NCI-H2196 (cell line): ENCODE data around the gene SPNS1.
"Not testable (repeated sequence)": the region's sequence is repeated elsewhere in the genome, so short reads cannot be mapped to it uniquely, and the experiment has no call there.

Source experiments
- DNase-seq: peaks from one replicate; lab custom pipeline; 2025; ENCODE audit not compliant: unreplicated experiment; lab: John Stamatoyannopoulos, UW

Gene SPNS1, protein sequence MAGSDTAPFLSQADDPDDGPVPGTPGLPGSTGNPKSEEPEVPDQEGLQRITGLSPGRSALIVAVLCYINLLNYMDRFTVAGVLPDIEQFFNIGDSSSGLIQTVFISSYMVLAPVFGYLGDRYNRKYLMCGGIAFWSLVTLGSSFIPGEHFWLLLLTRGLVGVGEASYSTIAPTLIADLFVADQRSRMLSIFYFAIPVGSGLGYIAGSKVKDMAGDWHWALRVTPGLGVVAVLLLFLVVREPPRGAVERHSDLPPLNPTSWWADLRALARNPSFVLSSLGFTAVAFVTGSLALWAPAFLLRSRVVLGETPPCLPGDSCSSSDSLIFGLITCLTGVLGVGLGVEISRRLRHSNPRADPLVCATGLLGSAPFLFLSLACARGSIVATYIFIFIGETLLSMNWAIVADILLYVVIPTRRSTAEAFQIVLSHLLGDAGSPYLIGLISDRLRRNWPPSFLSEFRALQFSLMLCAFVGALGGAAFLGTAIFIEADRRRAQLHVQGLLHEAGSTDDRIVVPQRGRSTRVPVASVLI

GRCh38 chr16:28974437-28975157, at the start of gene SPNS1:
Gene SPNS1 (plus strand): TSS chr16:28974778. CDS start chr16:28975152, 374 bp downstream.
- peak; percentile 96 for DNase-seq

- DNase-seq: no peak
Measured at GRCh38 chr16:28925386-28926228, 49.0 kb upstream of the SPNS1 start.

DNA sequence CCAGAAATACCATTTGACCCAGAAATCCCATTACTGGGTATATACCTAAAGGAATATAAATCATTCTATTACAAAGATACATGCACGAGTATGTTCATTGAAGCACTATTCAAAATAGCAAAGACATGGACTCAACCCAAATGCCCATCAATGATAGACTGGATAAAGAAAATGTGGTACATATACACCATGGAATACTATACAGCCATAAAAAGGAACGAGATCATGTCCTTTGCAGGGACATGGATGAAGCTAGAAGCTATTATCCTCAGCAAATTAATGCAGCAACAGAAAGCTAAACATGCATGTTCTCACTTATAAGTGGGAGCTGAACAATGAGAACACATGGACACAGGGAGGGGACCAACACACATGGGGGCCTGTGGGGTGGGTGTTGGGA, 48.3 kb upstream of the SPNS1 start:
- not testable (repeated sequence) for DNase-seq

GRCh38 chr16:28927815-28928214, 46.8 kb upstream of the SPNS1 start:
- no peak for DNase-seq

GRCh38 chr16:28930203-28930602, 44.4 kb upstream of the SPNS1 start:
- no peak for DNase-seq

- no peak for DNase-seq
Measured at GRCh38 chr16:28930652-28931051, 43.9 kb upstream of the SPNS1 start.

DNA sequence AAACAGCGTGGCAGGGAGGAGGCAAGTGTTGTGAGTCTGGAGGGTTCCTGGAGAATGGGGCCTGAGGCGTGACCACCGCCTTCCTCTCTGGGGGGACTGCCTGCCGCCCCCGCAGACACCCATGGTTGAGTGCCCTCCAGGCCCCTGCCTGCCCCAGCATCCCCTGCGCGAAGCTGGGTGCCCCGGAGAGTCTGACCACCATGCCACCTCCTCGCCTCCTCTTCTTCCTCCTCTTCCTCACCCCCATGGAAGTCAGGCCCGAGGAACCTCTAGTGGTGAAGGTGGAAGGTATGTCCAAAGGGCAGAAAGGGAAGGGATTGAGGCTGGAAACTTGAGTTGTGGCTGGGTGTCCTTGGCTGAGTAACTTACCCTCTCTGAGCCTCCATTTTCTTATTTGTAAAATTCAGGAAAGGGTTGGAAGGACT, 42.8 kb upstream of the SPNS1 start, which contains the start of gene CD19:
Gene CD19 (plus strand): TSS at position 171 of the 425 bp plus-strand sequence. CDS start 30 bp downstream, at position 201.
- no peak for DNase-seq

- no peak for DNase-seq
Measured at GRCh38 chr16:28932339-28933141, 42.0 kb upstream of the SPNS1 start.

- DNase-seq: no peak
Measured at GRCh38 chr16:28933171-28933570, 41.4 kb upstream of the SPNS1 start.

DNA sequence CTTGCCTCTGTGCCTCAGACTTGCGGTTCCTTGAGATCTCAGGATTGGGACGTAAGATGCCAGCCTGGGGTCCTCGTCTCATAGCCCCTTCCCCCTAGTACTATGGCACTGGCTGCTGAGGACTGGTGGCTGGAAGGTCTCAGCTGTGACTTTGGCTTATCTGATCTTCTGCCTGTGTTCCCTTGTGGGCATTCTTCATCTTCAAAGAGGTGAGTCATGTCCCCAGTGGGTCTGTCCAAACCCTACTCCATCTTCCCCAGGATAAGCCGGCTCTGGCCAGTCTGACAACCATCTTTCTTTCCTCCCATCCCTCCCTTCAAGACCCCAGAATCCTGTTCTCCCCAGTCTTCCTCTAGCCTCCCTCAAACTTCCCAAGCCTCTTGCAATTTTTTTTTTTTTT, 39.2 kb upstream of the SPNS1 start:
- DNase-seq: no peak

DNA sequence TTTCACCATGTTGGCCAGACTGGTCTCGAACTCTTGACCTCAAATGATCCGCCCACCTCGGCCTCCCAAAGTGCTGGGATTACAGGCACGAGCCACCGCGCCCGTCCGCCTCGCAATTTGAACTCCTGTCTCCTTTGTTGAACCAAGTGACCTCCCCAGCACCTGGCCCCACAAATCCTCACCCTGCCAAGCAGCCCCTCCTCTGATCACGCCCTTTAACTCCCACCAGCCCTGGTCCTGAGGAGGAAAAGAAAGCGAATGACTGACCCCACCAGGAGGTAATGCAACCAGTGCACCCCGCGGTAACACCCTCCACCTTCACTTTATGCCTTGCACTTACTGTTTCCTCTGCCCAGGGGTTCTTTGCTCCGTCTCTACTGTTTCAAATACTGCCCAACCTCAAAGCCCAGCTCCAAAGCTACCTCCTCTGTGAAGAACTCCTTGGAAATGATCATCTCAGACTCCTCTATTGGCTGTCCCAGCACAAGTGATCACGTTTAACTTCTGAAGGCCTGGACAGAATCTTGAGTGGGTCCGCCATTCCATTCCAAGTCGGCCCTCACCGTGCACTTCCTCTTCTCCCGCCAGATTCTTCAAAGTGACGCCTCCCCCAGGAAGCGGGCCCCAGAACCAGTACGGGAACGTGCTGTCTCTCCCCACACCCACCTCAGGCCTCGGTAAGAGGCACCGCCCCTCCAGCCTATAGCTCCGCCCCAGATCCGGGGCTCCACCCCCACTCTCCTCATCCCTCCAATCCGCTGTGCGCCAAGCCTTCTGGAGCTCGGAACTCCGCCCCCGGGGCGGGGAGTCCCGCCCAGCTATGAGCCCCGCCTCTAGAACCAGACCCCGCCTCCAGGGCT, 38.4 kb upstream of the SPNS1 start:
- peak; percentile 48 for DNase-seq

GRCh38 chr16:28936784-28937155, 37.8 kb upstream of the SPNS1 start:
- DNase-seq: no peak

DNA sequence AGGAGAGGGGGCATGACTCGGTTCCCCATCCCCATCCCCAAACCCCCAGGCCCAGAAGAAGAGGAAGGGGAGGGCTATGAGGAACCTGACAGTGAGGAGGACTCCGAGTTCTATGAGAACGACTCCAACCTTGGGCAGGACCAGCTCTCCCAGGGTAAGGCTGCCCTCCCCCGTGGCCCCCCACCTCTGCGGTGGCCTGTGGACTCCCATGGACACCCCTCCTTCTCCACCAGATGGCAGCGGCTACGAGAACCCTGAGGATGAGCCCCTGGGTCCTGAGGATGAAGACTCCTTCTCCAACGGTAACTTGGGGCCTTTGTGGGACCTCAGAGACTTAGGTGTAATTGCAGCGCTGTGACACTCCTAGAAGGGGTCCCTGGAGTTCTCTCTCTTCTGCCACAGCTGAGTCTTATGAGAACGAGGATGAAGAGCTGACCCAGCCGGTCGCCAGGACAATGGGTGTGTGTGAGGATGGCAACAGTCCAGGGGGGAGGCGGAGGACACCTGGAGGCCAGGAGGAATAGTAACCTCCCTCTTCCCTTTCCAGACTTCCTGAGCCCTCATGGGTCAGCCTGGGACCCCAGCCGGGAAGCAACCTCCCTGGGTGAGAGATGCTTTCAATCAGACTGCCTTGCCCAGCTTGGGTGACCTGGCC, 37.2 kb upstream of the SPNS1 start:
- no peak for DNase-seq

- no peak for DNase-seq
Measured at GRCh38 chr16:28938721-28939120, 35.9 kb upstream of the SPNS1 start.

DNA sequence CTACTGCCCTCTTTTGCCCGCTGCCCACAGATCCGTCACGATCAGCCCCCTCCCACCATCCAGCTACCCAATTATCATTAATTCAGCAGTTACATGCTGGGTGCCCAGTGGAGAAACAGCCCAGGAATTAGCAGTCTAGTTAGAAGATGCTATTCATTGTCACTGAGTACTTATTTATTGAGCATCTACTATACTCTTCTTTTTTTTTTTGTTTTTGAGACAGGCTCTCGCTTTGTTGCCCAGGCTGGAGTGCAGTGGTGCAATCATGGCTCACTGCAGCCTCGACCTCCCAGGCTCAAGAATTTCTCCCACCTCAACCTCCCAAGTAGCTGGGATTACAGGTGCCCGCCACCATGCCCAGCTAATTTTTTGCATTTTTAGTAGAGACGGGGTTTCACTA, 34.8 kb upstream of the SPNS1 start:
- DNase-seq: not testable (repeated sequence)

GRCh38 chr16:28943281-28943680, 31.3 kb upstream of the SPNS1 start:
- no peak for DNase-seq

DNA sequence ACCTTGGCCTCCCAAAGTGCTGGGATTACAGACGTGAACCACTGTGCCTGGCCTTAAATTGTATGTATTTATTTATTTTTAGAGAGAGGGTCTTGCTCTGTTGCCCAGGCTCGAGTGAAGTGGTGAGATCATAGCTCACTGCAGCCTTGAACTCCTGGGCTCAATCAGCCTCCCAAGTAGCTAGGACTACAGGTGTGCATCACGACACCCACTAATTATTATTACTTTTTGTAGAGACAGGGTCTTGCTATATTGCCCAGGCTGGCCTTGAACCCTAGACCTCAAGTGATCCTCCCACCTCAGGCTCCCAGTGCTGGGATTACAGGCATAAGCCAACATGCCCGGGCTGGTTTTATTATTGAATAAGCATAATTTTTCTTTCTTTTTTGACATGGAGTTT, 27.9 kb upstream of the SPNS1 start:
- no peak for DNase-seq

DNA sequence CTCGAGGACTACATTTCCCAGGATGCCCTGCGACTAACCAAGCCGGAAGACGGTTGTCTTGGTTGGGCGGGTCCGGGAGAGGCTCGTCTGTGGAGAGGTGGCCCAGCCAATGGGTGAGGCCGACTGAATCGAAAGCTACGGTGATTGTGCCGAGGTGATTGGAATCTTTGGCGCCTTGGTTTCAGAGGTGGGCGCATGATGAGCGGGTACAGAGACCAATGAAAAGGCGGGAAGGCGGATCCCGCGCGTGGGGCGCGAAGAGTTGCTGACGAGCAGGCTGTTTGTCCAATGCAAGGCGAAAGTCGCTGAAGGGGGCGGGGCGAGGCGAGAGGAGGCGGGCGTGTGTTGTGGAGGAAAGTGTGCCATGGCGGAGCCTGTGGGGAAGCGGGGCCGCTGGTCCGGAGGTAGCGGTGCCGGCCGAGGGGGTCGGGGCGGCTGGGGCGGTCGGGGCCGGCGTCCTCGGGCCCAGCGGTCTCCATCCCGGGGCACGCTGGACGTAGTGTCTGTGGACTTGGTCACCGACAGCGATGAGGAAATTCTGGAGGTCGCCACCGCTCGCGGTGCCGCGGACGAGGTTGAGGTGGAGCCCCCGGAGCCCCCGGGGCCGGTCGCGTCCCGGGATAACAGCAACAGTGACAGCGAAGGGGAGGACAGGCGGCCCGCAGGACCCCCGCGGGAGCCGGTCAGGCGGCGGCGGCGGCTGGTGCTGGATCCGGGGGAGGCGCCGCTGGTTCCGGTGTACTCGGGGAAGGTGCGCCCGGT, 23.7 kb upstream of the SPNS1 start, which contains the start of gene NFATC2IP:
Gene NFATC2IP (plus strand): TSS at position 290 of the 762 bp plus-strand sequence. CDS start 75 bp downstream, at position 365.
- peak; percentile 99 for DNase-seq
